ENCODE results near the gene RINL.
"Not testable (repeated sequence)": the region's sequence is repeated elsewhere in the genome, so short reads cannot be mapped to it uniquely, and the experiment has no call there.

RINL gene

DNA sequence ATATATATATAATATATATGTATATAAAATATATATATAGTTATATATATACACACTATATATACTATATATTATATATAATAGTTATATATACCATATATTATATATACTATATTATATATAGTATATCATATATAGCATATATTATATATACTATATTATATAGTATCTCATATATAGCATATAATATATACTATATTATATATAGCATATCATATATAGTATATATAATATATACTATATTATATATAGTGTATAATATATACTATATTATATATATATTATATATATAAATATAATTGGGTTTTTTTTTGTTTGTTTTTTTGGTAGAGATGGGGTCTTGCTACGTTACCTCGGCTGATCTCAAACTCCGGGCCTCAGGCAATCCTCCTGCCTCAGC, 16.7 kb downstream of the RINL start:
- Histone ChIP-seq H3K36me3 (ENCODE audit: insufficient read depth) (no peaks in the 10 kb centered on the region), H3K27ac (no peak overlapping the region), H4K20me1 (ENCODE audit: insufficient read depth) (no peaks in the 10 kb centered on the region), H3K27me3 (ENCODE audit: insufficient read depth, low read depth) (no peaks in the 10 kb centered on the region), H3K79me2 (ENCODE audit: insufficient read depth, low read depth) (no peaks in the 10 kb centered on the region), H3K9ac (no peak overlapping the region), H3K4me2 (no peak overlapping the region), H3K4me3 (IDR thresholded peaks at IDR 0.05; ENCODE audit: insufficient read depth, low read depth, low read length) (no peak overlapping the region), H2AFZ (ENCODE audit: low read depth) (no peak overlapping the region), H3K4me1 (ENCODE audit: low read depth, poor library complexity, severe bottlenecking) (peaks cover 12% of the 10 kb centered on the region)
- no peak for TF ChIP-seq CTCF (conservative IDR thresholded peaks at IDR 0.05; ENCODE audit: low read depth, low read length)

DNA sequence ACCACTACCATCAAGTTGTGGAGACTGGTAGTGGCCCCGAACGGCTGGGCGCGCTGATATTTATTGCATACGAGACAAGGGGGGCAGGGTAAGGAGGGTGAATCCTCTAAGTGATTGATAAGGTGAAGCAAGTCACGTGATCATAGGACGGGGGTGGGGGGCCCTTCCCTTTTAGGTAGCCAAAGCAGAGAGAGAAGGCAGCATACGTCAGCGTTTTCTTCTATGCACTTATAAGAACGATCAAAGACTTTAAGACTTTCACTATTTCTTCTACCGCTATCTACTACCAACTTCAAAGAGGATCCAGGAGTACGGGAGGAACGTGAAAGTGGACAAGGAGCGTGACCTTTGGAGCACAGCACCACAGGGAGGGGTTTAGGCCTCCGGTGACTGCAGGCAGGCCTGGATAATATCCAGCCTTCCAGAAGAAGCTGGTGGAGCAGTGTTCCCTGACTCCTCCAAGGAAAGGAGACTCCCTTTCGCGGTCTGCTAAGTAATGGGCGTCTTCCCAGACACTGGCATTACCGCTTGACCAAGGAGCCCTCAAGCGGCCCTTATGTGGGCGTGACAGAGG, 18.4 kb downstream of the RINL start:
- H2AFZ ChIP-seq (ENCODE audit: low read depth); H3K4me3 ChIP-seq (IDR thresholded peaks at IDR 0.05; ENCODE audit: insufficient read depth, low read depth, low read length); H3K4me2 ChIP-seq; H3K27ac ChIP-seq; H4K20me1 ChIP-seq (ENCODE audit: insufficient read depth); H3K27me3 ChIP-seq (ENCODE audit: insufficient read depth, low read depth); H3K9ac ChIP-seq; H3K79me2 ChIP-seq (ENCODE audit: insufficient read depth, low read depth); H3K36me3 ChIP-seq (ENCODE audit: insufficient read depth): not testable (repeated sequence)
- H3K4me1 ChIP-seq (ENCODE audit: low read depth, poor library complexity, severe bottlenecking), result peaks cover 12% of the 10 kb centered on the region

DNA sequence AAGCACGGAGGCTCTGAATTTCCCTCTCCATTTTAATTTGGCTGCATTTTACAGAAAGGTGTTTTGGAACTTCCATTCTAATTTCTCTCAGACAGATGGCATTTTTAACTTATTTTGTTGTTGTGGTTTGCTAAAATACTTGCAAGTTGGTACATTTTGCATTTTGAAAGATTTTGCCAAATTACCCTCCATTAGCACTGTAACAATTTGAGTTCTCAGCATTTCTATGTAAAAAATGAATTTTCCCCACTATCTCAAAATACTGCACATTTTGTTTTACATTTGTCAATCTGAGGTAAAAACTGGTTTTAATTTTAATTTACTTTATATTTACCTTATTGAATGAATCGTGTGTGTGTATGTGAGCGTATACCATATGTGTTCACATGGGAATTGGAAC, 21.3 kb downstream of the RINL start:
- no peaks in the 10 kb centered on the region for H3K27me3 ChIP-seq (ENCODE audit: insufficient read depth, low read depth)
- no peak overlapping the region for H3K4me3 ChIP-seq (IDR thresholded peaks at IDR 0.05; ENCODE audit: insufficient read depth, low read depth, low read length)
- H3K36me3 ChIP-seq (ENCODE audit: insufficient read depth), result no peaks in the 10 kb centered on the region
- no peak for TF ChIP-seq CTCF (conservative IDR thresholded peaks at IDR 0.05; ENCODE audit: low read depth, low read length)
- H3K79me2 ChIP-seq (ENCODE audit: insufficient read depth, low read depth), result no peaks in the 10 kb centered on the region
- H3K4me1 ChIP-seq (ENCODE audit: low read depth, poor library complexity, severe bottlenecking), result peaks cover 18% of the 10 kb centered on the region
- H4K20me1 ChIP-seq (ENCODE audit: insufficient read depth), result no peaks in the 10 kb centered on the region
- no peak overlapping the region for H3K9ac ChIP-seq
- no peak overlapping the region for H2AFZ ChIP-seq (ENCODE audit: low read depth)
- peak overlapping the region; percentile 31; the same call in 1 of the 2 replicates for H3K27ac ChIP-seq
- H3K4me2 ChIP-seq, result peak overlapping the region; percentile 16; the same call in 1 of the 2 replicates

GRCh38 chr19:38855751-38856150, 22.3 kb downstream of the RINL start:
- peaks cover 27% of the 10 kb centered on the region for H3K4me1 ChIP-seq (ENCODE audit: low read depth, poor library complexity, severe bottlenecking)
- not testable (repeated sequence) for H3K27me3 ChIP-seq (ENCODE audit: insufficient read depth, low read depth); H3K79me2 ChIP-seq (ENCODE audit: insufficient read depth, low read depth); H3K4me3 ChIP-seq (IDR thresholded peaks at IDR 0.05; ENCODE audit: insufficient read depth, low read depth, low read length); H3K9ac ChIP-seq; H3K4me2 ChIP-seq; H4K20me1 ChIP-seq (ENCODE audit: insufficient read depth); H2AFZ ChIP-seq (ENCODE audit: low read depth); H3K27ac ChIP-seq; H3K36me3 ChIP-seq (ENCODE audit: insufficient read depth)

DNA sequence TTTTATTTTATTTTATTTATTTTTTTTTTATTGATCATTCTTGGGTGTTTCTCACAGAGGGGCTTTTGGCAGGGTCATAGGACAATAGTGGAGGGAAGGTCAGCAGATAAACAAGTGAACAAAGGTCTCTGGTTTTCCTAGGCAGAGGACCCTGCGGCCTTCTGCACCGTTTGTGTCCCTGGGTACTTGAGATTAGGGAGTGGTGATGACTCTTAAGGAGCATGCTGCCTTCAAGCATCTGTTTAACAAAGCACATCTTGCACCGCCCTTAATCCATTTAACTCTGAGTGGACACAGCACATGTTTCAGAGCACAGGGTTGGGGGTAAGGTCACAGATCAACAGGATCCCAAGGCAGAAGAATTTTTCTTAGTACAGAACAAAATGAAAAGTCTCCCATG, 23.1 kb downstream of the RINL start:
- not testable (repeated sequence) for H3K27me3 ChIP-seq (ENCODE audit: insufficient read depth, low read depth); H3K79me2 ChIP-seq (ENCODE audit: insufficient read depth, low read depth); H3K27ac ChIP-seq; H3K4me2 ChIP-seq; H3K9ac ChIP-seq; H4K20me1 ChIP-seq (ENCODE audit: insufficient read depth); H3K4me3 ChIP-seq (IDR thresholded peaks at IDR 0.05; ENCODE audit: insufficient read depth, low read depth, low read length); H2AFZ ChIP-seq (ENCODE audit: low read depth); H3K36me3 ChIP-seq (ENCODE audit: insufficient read depth)
- peaks cover 28% of the 10 kb centered on the region for H3K4me1 ChIP-seq (ENCODE audit: low read depth, poor library complexity, severe bottlenecking)

GRCh38 chr19:38853214-38853613, 24.9 kb downstream of the RINL start:
- H3K27ac ChIP-seq, result peak overlapping the region; percentile 80

More at GRCh38 chr19:38853214-38853613, 24.9 kb downstream of the RINL start:
- H3K4me2 ChIP-seq, result peak overlapping the region; percentile 81
- peak overlapping the region; percentile 92 for H3K9ac ChIP-seq
- H4K20me1 ChIP-seq (ENCODE audit: insufficient read depth), result no peaks in the 10 kb centered on the region
- TF ChIP-seq CTCF (conservative IDR thresholded peaks at IDR 0.05; ENCODE audit: low read depth, low read length), result no peak
- peaks cover 14% of the 10 kb centered on the region for H3K79me2 ChIP-seq (ENCODE audit: insufficient read depth, low read depth)
- H3K27me3 ChIP-seq (ENCODE audit: insufficient read depth, low read depth), result no peaks in the 10 kb centered on the region
- H3K4me3 ChIP-seq (IDR thresholded peaks at IDR 0.05; ENCODE audit: insufficient read depth, low read depth, low read length), result no peak overlapping the region
- H3K4me1 ChIP-seq (ENCODE audit: low read depth, poor library complexity, severe bottlenecking), result peaks cover 30% of the 10 kb centered on the region
- H3K36me3 ChIP-seq (ENCODE audit: insufficient read depth), result peaks cover 4% of the 10 kb centered on the region; the same call in 1 of the 2 replicates
- H2AFZ ChIP-seq (ENCODE audit: low read depth), result peak overlapping the region; percentile 75
